GM12878 (cell line): ENCODE data around the gene TMEM82. TPM values are rescaled to one million over a fixed set of nuclear protein-coding genes. Genes with fewer than 3 reads are reported as not detected.

Experiments
- ATAC-seq: fragments of 200-7000 bp; cut with Tn5 transposase; 3 replicates; pipeline ENCODE4 v1.9.1; 2020; ENCODE audit warnings: mild to moderate bottlenecking, moderate library complexity
- BruUV-seq: library from RNA; stranded (reverse); fragments of 400-500 nt; replicated peaks from 2 replicates; lab custom pipeline; 2021; lab: Mats Ljungman, UMichigan
- CTCF ChIA-PET: fragments of 300-600 bp; sonication (Branson Sonifier 250); formaldehyde crosslinking; extraction: SDS; loops from one replicate; lab custom pipeline; 2021; ENCODE audit warnings: inconsistent platforms; lab: Yijun Ruan, JAX
- POLR2A ChIA-PET: fragments of 350-600 bp; formaldehyde crosslinking; extraction: SDS; loops from one replicate; lab custom pipeline; 2021; ENCODE audit warnings: inconsistent platforms; lab: Charles Lee
- RAD21 ChIA-PET: fragments of 300-600 bp; sonication (Branson Sonifier 250); formaldehyde crosslinking; loops from one replicate; lab custom pipeline; 2023; ENCODE audit warnings: antibody characterized with exemption; ENCODE audit not compliant: unreplicated experiment; lab: Charles Lee
- SMC1A ChIA-PET: fragments of 300-600 bp; sonication (Branson Sonifier 250); formaldehyde crosslinking; loops from one replicate; lab custom pipeline; 2023; ENCODE audit not compliant: unreplicated experiment, uncharacterized antibody; lab: Charles Lee
- DNase-seq: peaks from one replicate; pipeline ENCODE4 v3.0.0-alpha.2; 2011; ENCODE audit warnings: low read depth, low spot score
- FAIRE-seq: peaks from 3 replicates; lab custom pipeline; 2011; peaks lifted over from hg19 to GRCh38; lab: Jason Lieb, UNC
- H2AFZ ChIP-seq: 2 replicates; pipeline ENCODE4 v1.6.0; 2011; ENCODE audit warnings: low read depth, low read length, control low read depth; ENCODE audit not compliant: control insufficient read depth
- H3K27ac ChIP-seq: 2 replicates; pipeline ENCODE4 v1.5.1; 2011; ENCODE audit warnings: control low read depth; ENCODE audit not compliant: control insufficient read depth, insufficient read depth
- H3K27me3 ChIP-seq, 2 experiments: replicated peaks in 1 of 2; 2 replicates each; pipeline versions ENCODE4 v1.6.0 to v1.6.1; 2011; ENCODE audit warnings: low read length in 1 of 2; ENCODE audit not compliant: control insufficient read depth in 2 of 2, insufficient read depth in 2 of 2
- H3K36me3 ChIP-seq, 2 experiments: 2 replicates each; pipeline ENCODE4 v1.5.1; 2011; ENCODE audit warnings: low read length in 1 of 2; ENCODE audit not compliant: control insufficient read depth in 2 of 2, insufficient read depth in 2 of 2
- H3K4me1 ChIP-seq: 2 replicates; pipeline ENCODE4 v1.6.1; 2011; ENCODE audit warnings: mild to moderate bottlenecking, low read length, moderate library complexity, mixed read lengths; ENCODE audit not compliant: control insufficient read depth, insufficient read depth
- H3K4me2 ChIP-seq: 2 replicates; pipeline ENCODE4 v1.6.0; 2011; ENCODE audit warnings: control low read depth; ENCODE audit not compliant: control insufficient read depth, insufficient read depth
- H3K4me3 ChIP-seq: fragments of 200-600 bp; sonication (generic); 2 replicates; pipeline ENCODE4 v1.5.1; 2016
- H3K79me2 ChIP-seq: 2 replicates; pipeline ENCODE4 v1.6.0; 2011; ENCODE audit warnings: low read length; ENCODE audit not compliant: control insufficient read depth, insufficient read depth
- H3K9ac ChIP-seq: 2 replicates; pipeline ENCODE4 v1.8.0; 2011; ENCODE audit warnings: low read length, control low read depth, mixed read lengths; ENCODE audit not compliant: control insufficient read depth, insufficient read depth
- H3K9me3 ChIP-seq: replicated peaks from 3 replicates; pipeline ENCODE4 v1.5.1; 2011; ENCODE audit warnings: mild to moderate bottlenecking, low read length; ENCODE audit not compliant: control insufficient read depth, insufficient read depth
- H4K20me1 ChIP-seq: 2 replicates; pipeline ENCODE4 v1.6.0; 2011; ENCODE audit not compliant: control insufficient read depth, insufficient read depth
- CHD2 ChIP-seq: IDR thresholded peaks from 2 replicates; pipeline ENCODE4 v1.6.1; 2011; ENCODE audit warnings: low read depth, low read length, improper control_type of control experiment, borderline replicate concordance
- ESRRA ChIP-seq: IDR thresholded peaks from 2 replicates; pipeline ENCODE4 v1.6.1; 2012; ENCODE audit warnings: mild to moderate bottlenecking, low read length, improper control_type of control experiment
- FOS ChIP-seq: IDR thresholded peaks from 3 replicates; pipeline ENCODE4 v1.6.1; 2011; ENCODE audit warnings: borderline replicate concordance; ENCODE audit not compliant: insufficient read length; ENCODE audit errors: extremely low read depth
- GABPA ChIP-seq: IDR thresholded peaks from 2 replicates; pipeline ENCODE4 v1.6.1; 2014; ENCODE audit warnings: antibody characterized with exemption, low read depth, mild to moderate bottlenecking, inconsistent platforms
- MEF2B ChIP-seq: fragments of 450-650 bp; IDR thresholded peaks from 2 replicates; pipeline ENCODE4 v1.6.1; 2018; ENCODE audit warnings: mild to moderate bottlenecking, moderate library complexity; ENCODE audit not compliant: partially characterized antibody, poor library complexity, severe bottlenecking
- NFYA ChIP-seq: IDR thresholded peaks from 2 replicates; pipeline ENCODE4 v1.6.1; 2011; ENCODE audit warnings: low read depth, mild to moderate bottlenecking, low read length, improper control_type of control experiment, borderline replicate concordance
- POU2F2 ChIP-seq: IDR thresholded peaks from 3 replicates; pipeline ENCODE4 v1.6.1; 2011; ENCODE audit warnings: low read depth, mild to moderate bottlenecking, low read length, borderline replicate concordance
- SREBF1 ChIP-seq: IDR thresholded peaks from 2 replicates; pipeline ENCODE4 v1.6.1; 2012; ENCODE audit warnings: mild to moderate bottlenecking, low read length
- ZBED1 ChIP-seq: IDR thresholded peaks from 2 replicates; pipeline ENCODE4 v1.6.1; 2016; ENCODE audit warnings: borderline replicate concordance
- WGBS: methylation state at CpG from one replicate; pipeline ENCODE4 v1.1.6; 2016; ENCODE audit warnings: low lambda C conversion rate; ENCODE audit not compliant: insufficient replicate concordance, insufficient coverage; ENCODE audit errors: missing lambda C conversion rate; 5-methylcytosine and 5-hydroxymethylcytosine counted together
- in situ Hi-C: fragments of 300-500 bp; cut with MboI; formaldehyde crosslinking; loops from 9 replicates; pipeline ENCODE4 v1.14.3; 2018; ENCODE audit warnings: mixed read lengths
- intact Hi-C: fragments of 100-400 bp; cut with micrococcal nuclease; formaldehyde crosslinking; loops from one replicate; pipeline ENCODE4 v1.14.2; 2022; ENCODE audit not compliant: unreplicated experiment
- polyA plus RNA-seq, 11 experiments: library from polyadenylated mRNA; depleted of rRNA in 4 of 11; unstranded in 6 of 11; stranded (reverse) in 5 of 11; fragments of >200 nt; fragmentation: Nextera tagmentation in 4 of 11; fragmentation: Illumina TruSeq in 1 of 11; extraction: Ambion mirVana in 4 of 11; extraction: Trizol in 1 of 11; gene quantifications; 1 replicate in 1 of 11; 2 replicates in 10 of 11; pipeline versions ENCODE4 v1.2.1 to v1.2.3, GENCODE V29; 2011 to 2016; ENCODE audit warnings: inconsistent platforms in 2 of 11, missing spikeins in 2 of 11, low read depth in 1 of 11
- total RNA-seq, 4 experiments: library from RNA; depleted of rRNA in 3 of 4; stranded (reverse); fragments of >200 nt in 3 of 4; fragmentation: Illumina TruSeq in 1 of 4; extraction: Trizol in 1 of 4; gene quantifications; 2 replicates each; pipeline versions ENCODE4 v1.2.1 to v1.2.3, GENCODE V29; 2013 to 2021

TMEM82 gene
- total and polyA plus RNA-seq, 10 of the 15 experiments (the other 5 are each of a cell fraction or from before 2014, with no cell fraction given): not detected

GRCh38 chr1:15749399-15750291, 7.3 kb downstream of the TMEM82 start:
- DNase-seq (no peak), ATAC-seq (no peak), FAIRE-seq (no peak)
- no TSS peak for BruUV-seq
- intact Hi-C loops: no loop called here
- POLR2A ChIA-PET: interaction anchor here (0.6 kb wide), 1 partner anchor 97 kb away, joined by 3 read pairs; no protein-coding TSS in a partner anchor
- TF ChIP-seq ESRRA (no peak), FOS (no peak), ZBED1 (no peak), GABPA (no peak), POU2F2 (no peak), MEF2B (no peak), CHD2 (no peak), NFYA (no peak), SREBF1 (no peak)
- Histone ChIP-seq H4K20me1 (no peaks in the 10 kb centered on the region), H3K4me1 (0 out of 2 replicates have a peak, but pooled peaks cover 3% of the 10 kb centered on the region), H3K9me3 (no peaks in the 10 kb centered on the region), H3K36me3 (no peaks in the 10 kb centered on the region), H3K9ac (no peak overlapping the region), H2AFZ (no peak overlapping the region), H3K27ac (no peak overlapping the region), H3K4me2 (no peak overlapping the region), H3K79me2 (no peaks in the 10 kb centered on the region), H3K4me3 (no peak overlapping the region), H3K27me3 (no peaks in the 10 kb centered on the region; a peak in 1 of 4 replicates)
- CTCF ChIA-PET: no interaction called here
- 33% methylated on average over 19 of the region's 19 CpGs for WGBS
- SMC1A ChIA-PET: no interaction called here
- in situ Hi-C loops: loop anchor here (5.0 kb wide), 1 partner anchor 48 kb away; no protein-coding TSS in a partner anchor
- RAD21 ChIA-PET: no interaction called here
